Activated naive CD4-positive, alpha-beta T cell treated with anti-CD3 and anti-CD28 coated beads, Interleukin-2, amount 50 U/mL, for 72 hours (primary cell): Measurements from ENCODE around the gene TRIM9. TPM values are rescaled to one million over a fixed set of nuclear protein-coding genes. Genes with fewer than 3 reads are reported as not detected.
A peak's percentile ranks its signal among the peaks of the same experiment; 100 is the strongest.

Source experiments
- ATAC-seq, 2 donors: fragments of 150-1000 bp; cut with Tn5 transposase; 2 replicates each; pipeline ENCODE4 v1.10.0; 2021; ENCODE audit warnings: mild to moderate bottlenecking in 2 of 2, moderate library complexity in 2 of 2
- DNase-seq, 2 donors: peaks; one replicate each; pipeline ENCODE4 v3.0.0; 2021 to 2022; ENCODE audit warnings: low spot score in 2 of 2
- H3K27ac Mint-ChIP-seq, 2 donors: one replicate each; pipeline ENCODE4 v1.8.0; 2022; ENCODE audit warnings: mild to moderate bottlenecking in 2 of 2, mixed read lengths in 2 of 2
- H3K36me3 Mint-ChIP-seq, 2 donors: one replicate each; pipeline ENCODE4 v1.8.0; 2022; ENCODE audit warnings: mixed read lengths in 2 of 2
- H3K9me3 Mint-ChIP-seq, 2 donors: one replicate each; pipeline ENCODE4 v1.8.0; 2022; ENCODE audit warnings: mixed read lengths in 2 of 2
- total RNA-seq, 2 donors: library from RNA; stranded (reverse); gene quantifications; one replicate each; pipeline ENCODE4 v1.2.3, GENCODE V29; 2022

TRIM9 gene
- total RNA-seq, 2 donors from 2014 or later: 0.93 to 3.1 TPM

GRCh38 chr14:51074701-51075385 is 20.1 kb downstream of the TRIM9 start:
- no peak overlapping the region for H3K27ac Mint-ChIP-seq
- ATAC-seq (no peak), DNase-seq (no peak)
- no peaks in the 10 kb centered on the region for H3K9me3 Mint-ChIP-seq
- no peaks in the 10 kb centered on the region for H3K36me3 Mint-ChIP-seq

- H3K27ac Mint-ChIP-seq: no peak overlapping the region
- H3K9me3 Mint-ChIP-seq: no peaks in the 10 kb centered on the region
- no peaks in the 10 kb centered on the region for H3K36me3 Mint-ChIP-seq
- ATAC-seq: no peak
- no peak for DNase-seq
These were observed 21.2 kb downstream of the TRIM9 start for GRCh38 chr14:51073731-51074130.

- no peak for DNase-seq
- H3K9me3 Mint-ChIP-seq: no peaks in the 10 kb centered on the region
- no peaks in the 10 kb centered on the region for H3K36me3 Mint-ChIP-seq
- no peak for ATAC-seq
- H3K27ac Mint-ChIP-seq: no peak overlapping the region
These were observed 21.9 kb downstream of the TRIM9 start for GRCh38 chr14:51072976-51073375.

- no peak overlapping the region for H3K27ac Mint-ChIP-seq
- H3K9me3 Mint-ChIP-seq: no peaks in the 10 kb centered on the region
- no peaks in the 10 kb centered on the region for H3K36me3 Mint-ChIP-seq
- ATAC-seq (no peak), DNase-seq (no peak)
These were observed 23.0 kb downstream of the TRIM9 start for GRCh38 chr14:51071857-51072256.

- Mint-ChIP-seq H3K36me3 (no peaks in the 10 kb centered on the region), H3K9me3 (no peaks in the 10 kb centered on the region), H3K27ac (no peak overlapping the region)
- ATAC-seq (no peak), DNase-seq (no peak)
These were observed 24.2 kb downstream of the TRIM9 start for GRCh38 chr14:51070726-51071125.

- Mint-ChIP-seq H3K9me3 (no peaks in the 10 kb centered on the region), H3K36me3 (no peaks in the 10 kb centered on the region), H3K27ac (no peak overlapping the region)
- DNase-seq (no peak), ATAC-seq (peak in 1 of 2 donors; percentile 41)
These were observed 25.9 kb downstream of the TRIM9 start for GRCh38 chr14:51069055-51069454.

GRCh38 chr14:51068268-51068667 is 26.6 kb downstream of the TRIM9 start:
- ATAC-seq (no peak), DNase-seq (no peak)
- Mint-ChIP-seq H3K36me3 (no peaks in the 10 kb centered on the region), H3K27ac (no peak overlapping the region), H3K9me3 (no peaks in the 10 kb centered on the region)

GRCh38 chr14:51067295-51067694 is 27.6 kb downstream of the TRIM9 start:
- Mint-ChIP-seq H3K9me3 (peaks cover 4 to 8% of the 10 kb centered on the region in 2 donors), H3K27ac (peak overlapping the region in 1 of 2 donors; percentile 39)

GRCh38 chr14:51066576-51066975 is 28.3 kb downstream of the TRIM9 start:
- H3K9me3 Mint-ChIP-seq: peaks cover 4 to 11% of the 10 kb centered on the region in 2 donors
- H3K27ac Mint-ChIP-seq: no peak overlapping the region

More at GRCh38 chr14:51067295-51067694, 27.6 kb downstream of the TRIM9 start:
- ATAC-seq (no peak), DNase-seq (no peak)
- peaks cover 0 to 8% of the 10 kb centered on the region in 2 donors for H3K36me3 Mint-ChIP-seq

GRCh38 chr14:51059032-51059431 is 35.9 kb downstream of the TRIM9 start:
- H3K27ac Mint-ChIP-seq: no peak overlapping the region
- DNase-seq: no peak
- peaks cover 0 to 8% of the 10 kb centered on the region in 2 donors for H3K36me3 Mint-ChIP-seq
- ATAC-seq: no peak
- H3K9me3 Mint-ChIP-seq: peaks cover 4 to 11% of the 10 kb centered on the region in 2 donors

More at GRCh38 chr14:51066576-51066975, 28.3 kb downstream of the TRIM9 start:
- H3K36me3 Mint-ChIP-seq: peaks cover 0 to 8% of the 10 kb centered on the region in 2 donors
- DNase-seq: no peak
- ATAC-seq: no peak

- Mint-ChIP-seq H3K9me3 (peaks cover 4 to 11% of the 10 kb centered on the region in 2 donors), H3K36me3 (peaks cover 0 to 8% of the 10 kb centered on the region in 2 donors), H3K27ac (no peak overlapping the region)
- DNase-seq: no peak
- no peak for ATAC-seq
These were observed 36.5 kb downstream of the TRIM9 start for GRCh38 chr14:51058382-51058781.

GRCh38 chr14:51056421-51056820 is 38.5 kb downstream of the TRIM9 start:
- ATAC-seq (no peak), DNase-seq (no peak)
- Mint-ChIP-seq H3K9me3 (no peaks in the 10 kb centered on the region), H3K36me3 (no peaks in the 10 kb centered on the region), H3K27ac (no peak overlapping the region)

- H3K9me3 Mint-ChIP-seq: no peaks in the 10 kb centered on the region
- ATAC-seq: no peak
These were observed 41.7 kb downstream of the TRIM9 start for GRCh38 chr14:51053157-51053556.

GRCh38 chr14:51044961-51045360 is 49.9 kb downstream of the TRIM9 start:
- H3K9me3 Mint-ChIP-seq: no peaks in the 10 kb centered on the region
- DNase-seq (no peak), ATAC-seq (no peak)
- no peak overlapping the region for H3K27ac Mint-ChIP-seq
- no peaks in the 10 kb centered on the region for H3K36me3 Mint-ChIP-seq

More at GRCh38 chr14:51053157-51053556, 41.7 kb downstream of the TRIM9 start:
- no peak for DNase-seq
- no peaks in the 10 kb centered on the region for H3K36me3 Mint-ChIP-seq
- H3K27ac Mint-ChIP-seq: no peak overlapping the region

- no peaks in the 10 kb centered on the region for H3K36me3 Mint-ChIP-seq
- no peak for DNase-seq
- no peak for ATAC-seq
- H3K27ac Mint-ChIP-seq: no peak overlapping the region
- no peaks in the 10 kb centered on the region for H3K9me3 Mint-ChIP-seq
These were observed 53.0 kb downstream of the TRIM9 start for GRCh38 chr14:51041883-51042282.

GRCh38 chr14:51041108-51041531 is 53.8 kb downstream of the TRIM9 start:
- ATAC-seq (no peak), DNase-seq (no peak)
- H3K9me3 Mint-ChIP-seq: no peaks in the 10 kb centered on the region
- no peak overlapping the region for H3K27ac Mint-ChIP-seq
- no peaks in the 10 kb centered on the region for H3K36me3 Mint-ChIP-seq

- no peak for ATAC-seq
These were observed 55.7 kb downstream of the TRIM9 start for GRCh38 chr14:51039252-51039651.

GRCh38 chr14:51035611-51036192 is 59.2 kb downstream of the TRIM9 start:
- ATAC-seq (no peak), DNase-seq (no peak)
- Mint-ChIP-seq H3K36me3 (no peaks in the 10 kb centered on the region), H3K9me3 (no peaks in the 10 kb centered on the region), H3K27ac (no peak overlapping the region)

More at GRCh38 chr14:51039252-51039651, 55.7 kb downstream of the TRIM9 start:
- Mint-ChIP-seq H3K9me3 (no peaks in the 10 kb centered on the region), H3K36me3 (no peaks in the 10 kb centered on the region), H3K27ac (no peak overlapping the region)
- no peak for DNase-seq
